IMR-90 (cell line): ENCODE results near the gene GABBR2. TPM values are rescaled to one million over a fixed set of nuclear protein-coding genes. Genes with fewer than 3 reads are reported as not detected.

Source experiments
- ATAC-seq: fragments of 200-7000 bp; cut with Tn5 transposase; 2 replicates; pipeline ENCODE4 v1.9.1; 2020; ENCODE audit warnings: low read depth, mild to moderate bottlenecking, moderate library complexity
- BruUV-seq: library from RNA; stranded (reverse); fragments of 400-500 nt; replicated peaks from 2 replicates; lab custom pipeline; 2021; lab: Mats Ljungman, UMichigan
- CTCF ChIA-PET: fragments of 300-600 bp; formaldehyde crosslinking; extraction: SDS; loops from one replicate; lab custom pipeline; 2021; ENCODE audit warnings: antibody characterized with exemption; lab: Yijun Ruan, JAX
- POLR2A ChIA-PET: fragments of 300-600 bp; sonication (Branson Sonifier 250); formaldehyde crosslinking; loops from one replicate; lab custom pipeline; 2022; ENCODE audit warnings: antibody characterized with exemption; ENCODE audit not compliant: unreplicated experiment; lab: Charles Lee
- DNase-seq: peaks from one replicate; pipeline ENCODE4 v3.0.0; 2013
- H2AFZ ChIP-seq: replicated peaks from 2 replicates; pipeline ENCODE3; 2013; ENCODE audit warnings: low read length, mild to moderate bottlenecking; ENCODE audit not compliant: poor library complexity
- H2AK5ac ChIP-seq: 2 replicates; pipeline ENCODE4 v1.6.1; 2013; ENCODE audit warnings: low read depth, low read length, inconsistent platforms
- H2AK9ac ChIP-seq: replicated peaks from 2 replicates; pipeline ENCODE3; 2013; ENCODE audit warnings: mild to moderate bottlenecking, low read depth, low read length, moderate library complexity; ENCODE audit not compliant: poor library complexity
- H2BK120ac ChIP-seq: 2 replicates; pipeline ENCODE4 v1.6.1; 2013; ENCODE audit warnings: low read depth, low read length, inconsistent platforms
- H2BK15ac ChIP-seq: 3 replicates; pipeline ENCODE4 v1.6.1; 2013; ENCODE audit warnings: low read depth, low read length, inconsistent platforms
- H2BK20ac ChIP-seq: 2 replicates; pipeline ENCODE4 v1.6.1; 2013; ENCODE audit warnings: low read depth, mild to moderate bottlenecking, inconsistent platforms, low read length, moderate library complexity
- H2BK5ac ChIP-seq: 2 replicates; pipeline ENCODE4 v1.6.1; 2013; ENCODE audit warnings: mild to moderate bottlenecking, low read depth, low read length, inconsistent platforms; ENCODE audit not compliant: poor library complexity, severe bottlenecking
- H3K14ac ChIP-seq: replicated peaks from 2 replicates; pipeline ENCODE4 v1.6.1; 2013; ENCODE audit warnings: low read depth, low read length, inconsistent platforms
- H3K18ac ChIP-seq: 2 replicates; pipeline ENCODE4 v1.6.1; 2013; ENCODE audit warnings: low read depth, low read length, control low read depth
- H3K23ac ChIP-seq: 2 replicates; pipeline ENCODE4 v1.6.1; 2013; ENCODE audit warnings: low read depth, low read length, inconsistent platforms
- H3K27ac ChIP-seq: 2 replicates; pipeline ENCODE4 v1.5.1; 2013; ENCODE audit warnings: mild to moderate bottlenecking, control low read depth, low read length; ENCODE audit not compliant: insufficient read depth
- H3K27me3 ChIP-seq: 2 replicates; pipeline ENCODE4 v1.6.1; 2013; ENCODE audit warnings: low read length; ENCODE audit not compliant: control insufficient read depth, insufficient read depth
- H3K36me3 ChIP-seq: 2 replicates; pipeline ENCODE4 v1.6.1; 2013; ENCODE audit warnings: low read length, mixed read lengths; ENCODE audit not compliant: control insufficient read depth, insufficient read depth
- H3K4ac ChIP-seq: 2 replicates; pipeline ENCODE4 v1.6.1; 2013; ENCODE audit warnings: low read depth, low read length, inconsistent platforms
- H3K4me1 ChIP-seq: 2 replicates; pipeline ENCODE4 v1.6.1; 2013; ENCODE audit warnings: low read length, mixed read lengths; ENCODE audit not compliant: control insufficient read depth, insufficient read depth
- H3K4me2 ChIP-seq: 2 replicates; pipeline ENCODE4 v1.6.1; 2013; ENCODE audit warnings: low read depth, mild to moderate bottlenecking, control low read depth, low read length, moderate library complexity
- H3K4me3 ChIP-seq: 2 replicates; pipeline ENCODE4 v1.5.1; 2013; ENCODE audit warnings: low read depth, mild to moderate bottlenecking, control low read depth, low read length, moderate library complexity; ENCODE audit not compliant: insufficient read depth
- H3K56ac ChIP-seq: 2 replicates; pipeline ENCODE4 v1.6.1; 2013; ENCODE audit warnings: low read length, inconsistent platforms; ENCODE audit not compliant: insufficient read depth; ENCODE audit errors: extremely low read depth
- H3K79me1 ChIP-seq, 2 experiments: 2 replicates each; pipeline ENCODE4 v1.6.1; 2013; ENCODE audit warnings: low read length in 2 of 2, inconsistent platforms in 1 of 2, low read depth in 1 of 2
- H3K9ac ChIP-seq: 2 replicates; pipeline ENCODE4 v1.6.1; 2013; ENCODE audit warnings: low read depth, low read length, control low read depth
- H3K9me1 ChIP-seq: 2 replicates; pipeline ENCODE4 v1.6.1; 2013; ENCODE audit warnings: low read length, inconsistent platforms; ENCODE audit not compliant: insufficient read depth
- H3K9me3 ChIP-seq: 2 replicates; pipeline ENCODE4 v1.6.1; 2013; ENCODE audit warnings: low read length; ENCODE audit not compliant: control insufficient read depth, insufficient read depth
- H4K20me1 ChIP-seq: 2 replicates; pipeline ENCODE4 v1.6.1; 2013; ENCODE audit warnings: low read length, inconsistent platforms; ENCODE audit not compliant: insufficient read depth
- H4K5ac ChIP-seq: 2 replicates; pipeline ENCODE4 v1.6.1; 2013; ENCODE audit warnings: mild to moderate bottlenecking, low read depth, low read length, control low read depth
- H4K8ac ChIP-seq, 2 experiments: 2 replicates each; pipeline ENCODE4 v1.6.1; 2013; ENCODE audit warnings: low read depth in 2 of 2, low read length in 2 of 2, control low read depth in 1 of 2, inconsistent platforms in 1 of 2
- H4K91ac ChIP-seq: 2 replicates; pipeline ENCODE4 v1.6.1; 2013; ENCODE audit warnings: low read depth, low read length, inconsistent platforms; ENCODE audit not compliant: insufficient read depth
- BHLHE40 ChIP-seq: fragments of 150-350 bp; IDR thresholded peaks from 2 replicates; pipeline ENCODE4 v1.6.1; 2016; ENCODE audit warnings: mild to moderate bottlenecking, low read depth, low read length
- CEBPB ChIP-seq: IDR thresholded peaks from 2 replicates; pipeline ENCODE4 v1.6.1; 2012; ENCODE audit warnings: low read depth, low read length, improper control_type of control experiment
- CHD1 ChIP-seq: IDR thresholded peaks from 2 replicates; pipeline ENCODE4 v1.6.1; 2012; ENCODE audit warnings: low read depth, low read length, improper control_type of control experiment
- FOS ChIP-seq: fragments of 150-350 bp; IDR thresholded peaks from 2 replicates; pipeline ENCODE4 v1.6.1; 2016; ENCODE audit warnings: low read depth, low read length
- MAFK ChIP-seq: IDR thresholded peaks from 2 replicates; pipeline ENCODE4 v1.6.1; 2012; ENCODE audit warnings: low read depth, low read length, improper control_type of control experiment
- MAZ ChIP-seq: IDR thresholded peaks from 2 replicates; pipeline ENCODE4 v1.6.1; 2012; ENCODE audit warnings: low read depth, mild to moderate bottlenecking, low read length, improper control_type of control experiment, moderate library complexity, borderline replicate concordance
- MXI1 ChIP-seq: IDR thresholded peaks from 2 replicates; pipeline ENCODE4 v1.6.1; 2012; ENCODE audit warnings: low read depth, mild to moderate bottlenecking, low read length, moderate library complexity, borderline replicate concordance
- NFE2L2 ChIP-seq: fragments of 150-350 bp; IDR thresholded peaks from 2 replicates; pipeline ENCODE4 v1.6.1; 2016; ENCODE audit warnings: low read depth, mild to moderate bottlenecking, low read length
- POLR2A ChIP-seq: IDR thresholded peaks from 2 replicates; pipeline ENCODE4 v1.6.1; 2012; ENCODE audit warnings: mild to moderate bottlenecking, low read depth, low read length
- RAD21 ChIP-seq: IDR thresholded peaks from 2 replicates; pipeline ENCODE4 v1.6.1; 2012; ENCODE audit warnings: low read length, improper control_type of control experiment
- RCOR1 ChIP-seq: IDR thresholded peaks from 2 replicates; pipeline ENCODE4 v1.6.1; 2012; ENCODE audit warnings: mild to moderate bottlenecking, low read length, improper control_type of control experiment; ENCODE audit not compliant: insufficient replicate concordance
- RFX5 ChIP-seq: IDR thresholded peaks from 2 replicates; pipeline ENCODE4 v1.8.0; 2012; ENCODE audit warnings: low read depth, mild to moderate bottlenecking, low read length, moderate library complexity
- SMC3 ChIP-seq: fragments of 150-350 bp; IDR thresholded peaks from 2 replicates; pipeline ENCODE4 v1.6.1; 2016; ENCODE audit warnings: low read depth, mild to moderate bottlenecking, antibody characterized with exemption, low read length, moderate library complexity
- WGBS, 2 experiments: methylation state at CpG; one replicate each; pipeline versions ENCODE4 v1.1.5 to v1.1.7; 2013; ENCODE audit warnings: missing lambda C conversion rate in 2 of 2; ENCODE audit not compliant: insufficient read length in 1 of 2; ENCODE audit errors: extremely low coverage in 2 of 2; 5-methylcytosine and 5-hydroxymethylcytosine counted together
- dilution Hi-C: fragments of 300-500 bp; cut with HindIII; formaldehyde crosslinking; loops from one replicate; pipeline ENCODE4 v1.14.3; 2018; ENCODE audit warnings: low sequenced_read_pairs; ENCODE audit not compliant: unreplicated experiment
- in situ Hi-C: fragments of 300-500 bp; cut with MboI; formaldehyde crosslinking; loops from 3 replicates; pipeline ENCODE4 v1.14.3; 2019; ENCODE audit warnings: low sequenced_read_pairs, inconsistent platforms, mixed read lengths
- intact Hi-C: fragments of 100-400 bp; cut with micrococcal nuclease; formaldehyde crosslinking; loops from 2 replicates; pipeline ENCODE4 v1.10.0; 2022
- polyA plus RNA-seq, 3 experiments: library from polyadenylated mRNA; depleted of rRNA; stranded (reverse); fragments of >200 nt; gene quantifications; 2 replicates each; pipeline ENCODE4 v1.2.3, GENCODE V29; 2012; ENCODE audit warnings: low replicate concordance in 1 of 3
- total RNA-seq: library from RNA; depleted of rRNA; stranded (reverse); fragments of >200 nt; gene quantifications from 2 replicates; pipeline ENCODE4 v1.2.3, GENCODE V29; 2012
- TF ChIP-seq, protein P1 (sequence below): fragments of 150-350 bp; IDR thresholded peaks from 2 replicates; pipeline ENCODE4 v1.6.1; 2017; ENCODE audit warnings: mild to moderate bottlenecking, antibody characterized with exemption, low read length, low read depth
- TF ChIP-seq, protein P2 (sequence below): conservative IDR thresholded peaks from 2 replicates; pipeline ENCODE4 v1.5.1; 2012; ENCODE audit warnings: mild to moderate bottlenecking, low read depth, low read length, improper control_type of control experiment
- TF ChIP-seq, protein P3 (sequence below): fragments of 150-350 bp; IDR thresholded peaks from 2 replicates; pipeline ENCODE4 v1.6.1; 2016; ENCODE audit warnings: low read depth, mild to moderate bottlenecking, low read length, moderate library complexity, borderline replicate concordance

GABBR2 gene
- total and polyA plus RNA-seq, 2 of the 4 experiments (the other 2 are of a cell fraction), result 14.2 to 20.3 TPM

DNA sequence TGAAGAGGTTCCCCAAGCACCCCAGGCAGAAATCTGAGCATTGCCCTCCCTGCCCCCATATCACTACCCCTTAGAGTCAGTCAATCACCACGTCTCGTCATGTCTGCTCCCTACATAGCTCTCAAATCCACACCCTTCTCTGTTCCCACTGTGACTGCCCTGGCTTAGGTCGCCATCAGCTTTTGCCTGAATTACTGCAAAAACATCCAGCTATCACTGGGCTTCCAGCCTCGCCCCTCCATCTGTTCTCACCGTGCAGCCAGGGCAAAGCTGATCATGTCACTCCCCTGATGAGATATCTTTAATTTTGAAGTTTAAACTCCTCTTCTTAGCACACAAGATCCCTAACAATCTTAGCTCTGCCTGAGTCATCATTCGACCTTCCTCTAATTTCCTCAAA is 363.7 kb downstream of the GABBR2 start:
- ChIA-PET CTCF (no interaction called here), POLR2A (no interaction called here)
- H3K4me2 ChIP-seq, result no peak overlapping the region
- H2AFZ ChIP-seq, result peak overlapping the region; percentile 11
- H3K36me3 ChIP-seq, result no peaks in the 10 kb centered on the region
- BruUV-seq, result no TSS peak
- no peaks in the 10 kb centered on the region for H3K27me3 ChIP-seq
- 75% methylated on average over 2 of the region's 6 CpGs; no CpG with 5 or more reads in 1 of the 2 experiments for WGBS, 2 experiments
- H4K91ac ChIP-seq, result no peak overlapping the region
- no peak overlapping the region for H3K27ac ChIP-seq
- H3K9me1 ChIP-seq, result peaks cover 3% of the 10 kb centered on the region; the same call in 1 of the 2 replicates
- in situ Hi-C loops (no loop called here), dilution Hi-C loops (no loop called here), intact Hi-C loops (no loop called here)
- no peak overlapping the region for H2BK120ac ChIP-seq
- no peak overlapping the region for H4K8ac ChIP-seq
- H2BK15ac ChIP-seq, result no peak overlapping the region
- H3K56ac ChIP-seq, result no peak overlapping the region
- no peak for ATAC-seq
- H4K20me1 ChIP-seq, result no peaks in the 10 kb centered on the region
- H3K23ac ChIP-seq, result no peak overlapping the region
- TF ChIP-seq RCOR1 (no peak), POLR2A (no peak), MXI1 (no peak), RAD21 (no peak), MAZ (no peak), NFE2L2 (no peak), BHLHE40 (no peak), MAFK (no peak), RFX5 (no peak), CEBPB (no peak), SMC3 (no peak), CHD1 (no peak), FOS (no peak)
- TF ChIP-seq, protein P1, sequence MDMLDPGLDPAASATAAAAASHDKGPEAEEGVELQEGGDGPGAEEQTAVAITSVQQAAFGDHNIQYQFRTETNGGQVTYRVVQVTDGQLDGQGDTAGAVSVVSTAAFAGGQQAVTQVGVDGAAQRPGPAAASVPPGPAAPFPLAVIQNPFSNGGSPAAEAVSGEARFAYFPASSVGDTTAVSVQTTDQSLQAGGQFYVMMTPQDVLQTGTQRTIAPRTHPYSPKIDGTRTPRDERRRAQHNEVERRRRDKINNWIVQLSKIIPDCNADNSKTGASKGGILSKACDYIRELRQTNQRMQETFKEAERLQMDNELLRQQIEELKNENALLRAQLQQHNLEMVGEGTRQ, result no peak
- TF ChIP-seq, protein P2, sequence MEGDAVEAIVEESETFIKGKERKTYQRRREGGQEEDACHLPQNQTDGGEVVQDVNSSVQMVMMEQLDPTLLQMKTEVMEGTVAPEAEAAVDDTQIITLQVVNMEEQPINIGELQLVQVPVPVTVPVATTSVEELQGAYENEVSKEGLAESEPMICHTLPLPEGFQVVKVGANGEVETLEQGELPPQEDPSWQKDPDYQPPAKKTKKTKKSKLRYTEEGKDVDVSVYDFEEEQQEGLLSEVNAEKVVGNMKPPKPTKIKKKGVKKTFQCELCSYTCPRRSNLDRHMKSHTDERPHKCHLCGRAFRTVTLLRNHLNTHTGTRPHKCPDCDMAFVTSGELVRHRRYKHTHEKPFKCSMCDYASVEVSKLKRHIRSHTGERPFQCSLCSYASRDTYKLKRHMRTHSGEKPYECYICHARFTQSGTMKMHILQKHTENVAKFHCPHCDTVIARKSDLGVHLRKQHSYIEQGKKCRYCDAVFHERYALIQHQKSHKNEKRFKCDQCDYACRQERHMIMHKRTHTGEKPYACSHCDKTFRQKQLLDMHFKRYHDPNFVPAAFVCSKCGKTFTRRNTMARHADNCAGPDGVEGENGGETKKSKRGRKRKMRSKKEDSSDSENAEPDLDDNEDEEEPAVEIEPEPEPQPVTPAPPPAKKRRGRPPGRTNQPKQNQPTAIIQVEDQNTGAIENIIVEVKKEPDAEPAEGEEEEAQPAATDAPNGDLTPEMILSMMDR, result no peak
- TF ChIP-seq, protein P3, sequence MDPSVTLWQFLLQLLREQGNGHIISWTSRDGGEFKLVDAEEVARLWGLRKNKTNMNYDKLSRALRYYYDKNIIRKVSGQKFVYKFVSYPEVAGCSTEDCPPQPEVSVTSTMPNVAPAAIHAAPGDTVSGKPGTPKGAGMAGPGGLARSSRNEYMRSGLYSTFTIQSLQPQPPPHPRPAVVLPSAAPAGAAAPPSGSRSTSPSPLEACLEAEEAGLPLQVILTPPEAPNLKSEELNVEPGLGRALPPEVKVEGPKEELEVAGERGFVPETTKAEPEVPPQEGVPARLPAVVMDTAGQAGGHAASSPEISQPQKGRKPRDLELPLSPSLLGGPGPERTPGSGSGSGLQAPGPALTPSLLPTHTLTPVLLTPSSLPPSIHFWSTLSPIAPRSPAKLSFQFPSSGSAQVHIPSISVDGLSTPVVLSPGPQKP, result no peak
- H3K4ac ChIP-seq, result 0 out of 2 replicates have a peak overlapping the region, but pooled peaks have one; percentile 20
- H3K14ac ChIP-seq, result peak overlapping the region; percentile 18; the same call in 1 of the 2 replicates
- H2BK5ac ChIP-seq, result no peak overlapping the region
- no peaks in the 10 kb centered on the region for H3K9me3 ChIP-seq
- no peak overlapping the region for H3K9ac ChIP-seq
- H3K18ac ChIP-seq, result no peak overlapping the region
- H3K79me1 ChIP-seq, result no peaks in the 10 kb centered on the region; a peak in 1 of 4 replicates
- H2BK20ac ChIP-seq, result no peak overlapping the region
- H3K4me3 ChIP-seq, result no peak overlapping the region
- peak overlapping the region; percentile 51; the same call in 1 of the 2 replicates for H2AK5ac ChIP-seq
- no peak overlapping the region for H2AK9ac ChIP-seq
- no peak for DNase-seq
- H4K5ac ChIP-seq, result no peak overlapping the region
- peaks cover 2% of the 10 kb centered on the region; the same call in 1 of the 2 replicates for H3K4me1 ChIP-seq
